GM12872 (cell line): Measurements from ENCODE around the gene CLEC7A.

Experiments
- TF ChIP-seq, protein P1 (sequence below): IDR thresholded peaks from 3 replicates; pipeline ENCODE4 v1.5.1; 2011; ENCODE audit warnings: low read depth, mild to moderate bottlenecking, low read length, moderate library complexity; ENCODE audit not compliant: insufficient read depth

CLEC7A gene

GRCh38 chr12:10094646-10095395 lies 35.2 kb downstream of the CLEC7A start:
- TF ChIP-seq, protein P1, sequence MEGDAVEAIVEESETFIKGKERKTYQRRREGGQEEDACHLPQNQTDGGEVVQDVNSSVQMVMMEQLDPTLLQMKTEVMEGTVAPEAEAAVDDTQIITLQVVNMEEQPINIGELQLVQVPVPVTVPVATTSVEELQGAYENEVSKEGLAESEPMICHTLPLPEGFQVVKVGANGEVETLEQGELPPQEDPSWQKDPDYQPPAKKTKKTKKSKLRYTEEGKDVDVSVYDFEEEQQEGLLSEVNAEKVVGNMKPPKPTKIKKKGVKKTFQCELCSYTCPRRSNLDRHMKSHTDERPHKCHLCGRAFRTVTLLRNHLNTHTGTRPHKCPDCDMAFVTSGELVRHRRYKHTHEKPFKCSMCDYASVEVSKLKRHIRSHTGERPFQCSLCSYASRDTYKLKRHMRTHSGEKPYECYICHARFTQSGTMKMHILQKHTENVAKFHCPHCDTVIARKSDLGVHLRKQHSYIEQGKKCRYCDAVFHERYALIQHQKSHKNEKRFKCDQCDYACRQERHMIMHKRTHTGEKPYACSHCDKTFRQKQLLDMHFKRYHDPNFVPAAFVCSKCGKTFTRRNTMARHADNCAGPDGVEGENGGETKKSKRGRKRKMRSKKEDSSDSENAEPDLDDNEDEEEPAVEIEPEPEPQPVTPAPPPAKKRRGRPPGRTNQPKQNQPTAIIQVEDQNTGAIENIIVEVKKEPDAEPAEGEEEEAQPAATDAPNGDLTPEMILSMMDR = no peak

DNA sequence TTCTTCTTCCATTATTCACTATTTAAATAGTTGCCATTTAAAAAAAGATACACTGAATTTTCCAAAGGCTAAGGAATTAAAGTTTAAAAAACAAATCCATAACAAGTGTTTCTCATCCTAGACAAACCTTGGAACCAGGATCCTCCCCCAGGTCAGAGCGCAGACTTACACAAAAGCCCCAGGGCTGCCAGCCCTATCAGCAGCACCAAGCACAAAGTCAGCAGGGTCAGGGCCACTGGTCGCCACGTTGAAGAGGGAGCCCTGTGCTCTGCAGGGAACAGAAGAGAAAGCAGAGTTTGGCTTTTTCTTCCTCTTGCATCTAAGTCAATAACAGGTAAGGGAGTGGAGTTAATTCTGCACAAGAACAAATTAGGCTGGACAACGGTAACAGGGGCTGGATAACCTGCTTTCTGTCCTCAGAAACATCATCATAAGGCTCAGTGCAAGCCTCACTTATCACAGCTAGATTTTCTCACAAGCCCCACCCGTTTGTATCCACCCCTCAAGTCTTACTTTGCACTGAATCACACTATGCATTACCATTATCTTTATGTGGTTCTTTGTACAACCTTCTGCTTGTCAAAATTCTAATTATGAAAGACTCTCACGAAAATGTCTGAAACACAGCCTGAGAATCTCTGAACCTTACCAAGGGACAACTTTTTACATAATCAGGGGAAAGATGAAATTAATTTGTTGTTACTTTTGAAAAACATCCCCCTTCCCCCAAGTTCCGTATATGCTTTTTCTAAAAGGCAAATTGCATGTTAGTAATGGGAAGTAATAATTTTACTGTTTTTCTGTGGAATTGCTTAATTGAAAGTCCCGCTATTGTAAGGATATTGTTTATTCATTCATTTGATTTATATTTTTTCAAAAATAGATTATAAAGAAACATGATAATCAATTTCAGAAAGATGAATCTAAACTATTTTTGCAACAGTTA lies 40.8 kb downstream of the CLEC7A start:
- TF ChIP-seq, protein P1 = no peak

- TF ChIP-seq, protein P1 = no peak
Observed at GRCh38 chr12:10088031-10088430, 42.0 kb downstream of the CLEC7A start.

- TF ChIP-seq, protein P1 = no peak
Observed at GRCh38 chr12:10086387-10086786, 43.6 kb downstream of the CLEC7A start.

DNA sequence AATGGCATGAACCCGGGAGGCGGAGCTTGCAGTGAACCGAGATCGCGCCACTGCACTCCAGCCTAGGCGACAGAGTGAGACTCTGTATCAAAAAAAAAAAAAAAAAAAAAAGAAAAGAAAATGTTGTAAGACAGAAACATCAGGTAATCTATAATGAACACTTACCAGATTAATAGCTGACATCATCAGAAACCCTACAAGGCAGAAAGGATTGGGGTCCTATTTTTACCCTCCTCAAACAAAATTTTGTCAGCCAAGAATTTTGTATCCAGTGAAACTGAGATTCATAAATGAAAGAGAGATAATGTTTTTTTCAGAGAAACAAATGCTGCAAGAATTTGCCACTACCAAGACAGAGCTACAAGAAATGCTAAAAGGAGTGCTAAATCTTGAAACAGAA lies 45.3 kb downstream of the CLEC7A start:
- TF ChIP-seq, protein P1 = no peak

DNA sequence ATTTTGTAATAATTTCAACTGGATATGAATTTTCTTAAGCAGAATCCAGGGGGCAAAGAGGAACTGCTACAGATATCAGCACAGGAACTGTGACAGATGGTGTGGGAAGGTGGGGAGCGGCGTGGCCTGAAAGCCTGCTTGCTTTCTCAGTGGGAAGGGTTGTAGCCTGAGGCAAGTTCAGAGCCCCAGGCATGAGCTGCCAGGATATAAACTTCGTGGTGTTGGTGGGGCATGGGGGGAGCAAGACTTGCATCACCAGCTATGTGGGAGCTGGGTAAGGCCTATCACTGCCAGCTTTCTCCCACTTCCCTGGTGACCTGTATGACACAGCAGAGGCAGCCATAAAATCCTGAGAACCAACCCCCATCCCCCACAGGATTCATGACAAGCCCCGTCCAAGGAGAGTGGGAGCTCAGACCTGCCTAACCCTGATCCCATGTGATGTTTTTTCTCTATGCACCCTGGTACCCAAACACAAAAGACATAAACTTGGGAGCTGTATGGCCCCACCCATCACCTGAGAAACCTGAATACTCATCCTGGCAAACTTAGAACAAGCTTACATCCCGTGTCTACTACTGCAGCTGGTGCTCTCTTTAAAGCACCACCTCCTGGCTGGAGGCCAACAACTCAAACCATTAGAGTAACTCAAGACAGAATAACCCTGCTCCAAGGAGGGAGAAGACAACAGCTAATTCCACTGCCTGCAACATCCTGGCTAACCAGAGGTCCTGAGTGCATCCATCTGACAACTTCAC lies 47.7 kb downstream of the CLEC7A start:
- TF ChIP-seq, protein P1 = no peak

- TF ChIP-seq, protein P1 = no peak
Observed at GRCh38 chr12:10075451-10075850, 54.5 kb downstream of the CLEC7A start.
